A549 (cell line): ENCODE results near the gene RNU6-9. TPM values are rescaled to one million over a fixed set of nuclear protein-coding genes. Genes with fewer than 3 reads are reported as not detected.
"Not testable (repeated sequence)": the region's sequence is repeated elsewhere in the genome, so short reads cannot be mapped to it uniquely, and the experiment has no call there.

Source experiments
- ATAC-seq, 2 experiments: fragments of 200-7000 bp in 1 of 2; fragments of >200 bp in 1 of 2; cut with Nextera tagmentation in 1 of 2; cut with Tn5 transposase in 1 of 2; 3 replicates each; pipeline versions ENCODE4 v1.8.0 to v1.9.1; 2018 to 2020; ENCODE audit warnings: mild to moderate bottlenecking in 1 of 2, moderate library complexity in 1 of 2
- CTCF ChIA-PET: fragments of 300-600 bp; sonication (Branson Sonifier 250); formaldehyde crosslinking; extraction: SDS; loops from one replicate; lab custom pipeline; 2021; ENCODE audit warnings: antibody characterized with exemption, inconsistent platforms; lab: Yijun Ruan, JAX
- POLR2A ChIA-PET: fragments of 350-600 bp; formaldehyde crosslinking; extraction: SDS; loops from one replicate; lab custom pipeline; 2021; ENCODE audit warnings: antibody characterized with exemption, inconsistent platforms; lab: Yijun Ruan, JAX
- DNase-seq, 2 experiments: peaks; one replicate each; pipeline versions ENCODE4 v3.0.0 to v3.0.0-alpha.2; 2011 to 2016; ENCODE audit warnings: low read depth in 1 of 2, low spot score in 1 of 2
- FAIRE-seq: peaks from 2 replicates; lab custom pipeline; 2011; peaks lifted over from hg19 to GRCh38; lab: Jason Lieb, UNC
- H3K27ac ChIP-seq, 2 experiments: fragments of >200 bp; sonication (Bioruptor Twin); formaldehyde crosslinking; 3 replicates each; pipeline ENCODE4 v1.5.1; 2016 to 2017
- H3K4me1 ChIP-seq: fragments of >200 bp; sonication (Bioruptor Twin); formaldehyde crosslinking; 3 replicates; pipeline ENCODE4 v1.6.1; 2016
- H3K4me2 ChIP-seq: fragments of >200 bp; sonication (Bioruptor Twin); formaldehyde crosslinking; 3 replicates; pipeline ENCODE4 v1.6.1; 2016
- H3K4me3 ChIP-seq: fragments of >200 bp; sonication (Bioruptor Twin); formaldehyde crosslinking; 3 replicates; pipeline ENCODE4 v1.5.1; 2016
- H3K9me3 ChIP-seq: fragments of >200 bp; sonication (Bioruptor Twin); formaldehyde crosslinking; 3 replicates; pipeline ENCODE4 v1.6.1; 2016
- BCL3 ChIP-seq: fragments of >200 bp; sonication (Bioruptor Twin); formaldehyde crosslinking; IDR thresholded peaks from 3 replicates; pipeline ENCODE4 v1.6.1; 2016
- CHD2 ChIP-seq: fragments of 150-350 bp; IDR thresholded peaks from 2 replicates; pipeline ENCODE4 v1.6.1; 2014; ENCODE audit warnings: low read length; ENCODE audit not compliant: partially characterized antibody
- EHF ChIP-seq: fragments of 250-450 bp; sonication (Bioruptor Pico); IDR thresholded peaks from 2 replicates; pipeline ENCODE4 v1.5.0; 2020; ENCODE audit warnings: mild to moderate bottlenecking
- FOSB ChIP-seq: fragments of 250-450 bp; sonication (Bioruptor Pico); IDR thresholded peaks from 2 replicates; pipeline ENCODE4 v1.5.0; 2020; ENCODE audit warnings: mild to moderate bottlenecking, moderate library complexity
- HEYL ChIP-seq: fragments of 250-450 bp; sonication (Bioruptor Pico); IDR thresholded peaks from 2 replicates; pipeline ENCODE4 v1.8.0; 2021; ENCODE audit warnings: mild to moderate bottlenecking, moderate library complexity
- HOXA7 ChIP-seq: fragments of 250-450 bp; sonication (Bioruptor Pico); IDR thresholded peaks from 2 replicates; pipeline ENCODE4 v1.5.0; 2020; ENCODE audit warnings: mild to moderate bottlenecking, moderate library complexity
- HOXB13 ChIP-seq: fragments of 250-450 bp; sonication (Bioruptor Pico); IDR thresholded peaks from 2 replicates; pipeline ENCODE4 v1.5.0; 2020; ENCODE audit warnings: low read depth, mild to moderate bottlenecking, moderate library complexity
- JUNB ChIP-seq: fragments of >200 bp; sonication (Bioruptor Twin); formaldehyde crosslinking; IDR thresholded peaks from 2 replicates; pipeline ENCODE4 v1.6.1; 2016
- MAFK ChIP-seq: fragments of 450-650 bp; IDR thresholded peaks from 2 replicates; pipeline ENCODE4 v1.6.1; 2014; ENCODE audit not compliant: partially characterized antibody
- MAX ChIP-seq: IDR thresholded peaks from 2 replicates; pipeline ENCODE4 v1.6.1; 2012
- NPAS2 ChIP-seq: fragments of 250-450 bp; sonication (Bioruptor Pico); IDR thresholded peaks from 2 replicates; pipeline ENCODE4 v1.8.0; 2022; ENCODE audit warnings: mild to moderate bottlenecking, moderate library complexity, borderline replicate concordance
- POLR2AphosphoS2 ChIP-seq: conservative IDR thresholded peaks from 2 replicates; pipeline ENCODE4 v1.6.1; 2012; ENCODE audit warnings: low read length, improper control_type of control experiment, inconsistent platforms
- RAD21 ChIP-seq, 2 experiments: fragments of >200 bp in 1 of 2; sonication (Bioruptor Twin) in 1 of 2; formaldehyde crosslinking in 1 of 2; IDR thresholded peaks in 1 of 2; conservative IDR thresholded peaks in 1 of 2; 2 replicates in 1 of 2; 3 replicates in 1 of 2; pipeline ENCODE4 v1.6.1; 2012 to 2018; ENCODE audit warnings: inconsistent platforms in 1 of 2
- RARB ChIP-seq: fragments of 250-450 bp; sonication (Bioruptor Pico); IDR thresholded peaks from 2 replicates; pipeline ENCODE4 v1.8.0; 2021; ENCODE audit warnings: mild to moderate bottlenecking, moderate library complexity
- RCOR1 ChIP-seq: fragments of 150-350 bp; IDR thresholded peaks from 2 replicates; pipeline ENCODE4 v1.6.1; 2014; ENCODE audit warnings: antibody characterized with exemption, low read length, low read depth
- SREBF2 ChIP-seq: fragments of 450-650 bp; IDR thresholded peaks from 2 replicates; pipeline ENCODE4 v1.6.1; 2014; ENCODE audit warnings: mild to moderate bottlenecking, moderate library complexity
- TFCP2L1 ChIP-seq: fragments of 250-450 bp; sonication (Bioruptor Pico); IDR thresholded peaks from 2 replicates; pipeline ENCODE4 v1.5.0; 2021; ENCODE audit warnings: mild to moderate bottlenecking
- ZC3H11A ChIP-seq: fragments of 450-650 bp; IDR thresholded peaks from 2 replicates; pipeline ENCODE4 v1.6.1; 2014; ENCODE audit warnings: antibody characterized with exemption, mild to moderate bottlenecking
- ZFP36 ChIP-seq: fragments of 450-650 bp; IDR thresholded peaks from 2 replicates; pipeline ENCODE4 v1.6.1; 2014; ENCODE audit warnings: borderline replicate concordance; ENCODE audit not compliant: partially characterized antibody
- WGBS: methylation state at CpG from one replicate; pipeline ENCODE4 v1.1.6; 2017; ENCODE audit errors: missing lambda C conversion rate; 5-methylcytosine and 5-hydroxymethylcytosine counted together
- polyA plus RNA-seq, 4 experiments: library from polyadenylated mRNA; depleted of rRNA in 3 of 4; stranded (reverse); fragments of >200 nt; fragmentation: RNase III in 1 of 4; extraction: RNeasy Plus Mini Kit Qiagen cat#74134 plus additional on column Dnase treatment in 1 of 4; gene quantifications; 2 replicates in 3 of 4; 3 replicates in 1 of 4; pipeline ENCODE4 v1.2.3, GENCODE V29; 2011 to 2017
- TF ChIP-seq, protein P1 (sequence below): fragments of 250-450 bp; sonication (Bioruptor Pico); IDR thresholded peaks from 2 replicates; pipeline ENCODE4 v1.5.0; 2020; ENCODE audit warnings: low read depth, mild to moderate bottlenecking, moderate library complexity

RNU6-9 gene
- polyA plus RNA-seq, 2 of the 4 experiments (the other 2 are of a cell fraction): not detected

DNA sequence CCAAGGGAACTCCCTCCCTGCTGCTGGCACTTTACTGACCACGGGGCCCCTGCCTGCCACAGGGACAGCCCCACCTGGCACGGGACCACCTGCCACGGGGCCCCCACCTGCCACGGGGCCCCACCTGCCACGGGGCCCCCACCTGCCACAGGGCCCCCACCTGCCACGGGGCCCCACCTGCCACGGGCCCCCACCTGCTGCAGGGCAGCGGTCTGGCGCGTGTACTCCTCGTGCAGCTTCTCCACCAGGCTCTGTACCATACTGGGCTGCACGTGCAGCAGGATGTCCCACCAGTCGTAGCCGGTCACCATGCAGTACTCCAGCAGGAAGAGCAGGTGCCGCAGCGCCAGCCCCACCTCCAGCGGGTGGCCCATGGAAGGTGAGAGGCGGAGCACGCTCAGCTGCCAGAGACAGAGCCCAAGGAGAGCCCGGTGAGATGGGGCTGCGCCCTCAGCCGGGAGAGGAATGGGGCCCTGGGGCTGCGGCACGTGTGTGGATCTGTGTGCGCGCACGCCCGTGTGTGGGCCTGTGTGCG lies 16.4 kb upstream of the RNU6-9 start:
- FAIRE-seq: no peak
- no peak for TF ChIP-seq ZFP36
- TF ChIP-seq NPAS2 (CRISPR knock-in tag): no peak
- TF ChIP-seq, protein P1, sequence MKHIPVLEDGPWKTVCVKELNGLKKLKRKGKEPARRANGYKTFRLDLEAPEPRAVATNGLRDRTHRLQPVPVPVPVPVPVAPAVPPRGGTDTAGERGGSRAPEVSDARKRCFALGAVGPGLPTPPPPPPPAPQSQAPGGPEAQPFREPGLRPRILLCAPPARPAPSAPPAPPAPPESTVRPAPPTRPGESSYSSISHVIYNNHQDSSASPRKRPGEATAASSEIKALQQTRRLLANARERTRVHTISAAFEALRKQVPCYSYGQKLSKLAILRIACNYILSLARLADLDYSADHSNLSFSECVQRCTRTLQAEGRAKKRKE (CRISPR knock-in tag): no peak
- TF ChIP-seq MAFK: no peak
- no peak for TF ChIP-seq CHD2
- no peak for TF ChIP-seq HOXA7 (CRISPR knock-in tag)
- TF ChIP-seq, all 56 proteins: peak for 0
- H3K9me3 ChIP-seq: no peaks in the 10 kb centered on the region
- ATAC-seq: no peak
- H3K27ac ChIP-seq: no peak overlapping the region
- ChIA-PET POLR2A (no interaction called here), CTCF (interaction anchor here (1.6 kb wide), 1 partner anchor 21 kb away, joined by 3 read pairs; no protein-coding TSS in a partner anchor)
- no peak for DNase-seq
- H3K4me1 ChIP-seq: peaks cover 14% of the 10 kb centered on the region
- no peak overlapping the region for H3K4me3 ChIP-seq
- WGBS: 84% methylated on average over 13 of the region's 29 CpGs
- H3K4me2 ChIP-seq: no peak overlapping the region

GRCh38 chr19:877992-878660 lies 15.2 kb upstream of the RNU6-9 start:
- POLR2A ChIA-PET: interaction anchor here (0.6 kb wide), 1 partner anchor 55 kb away, joined by 5 read pairs; no protein-coding TSS in a partner anchor
- ATAC-seq, FAIRE-seq, H3K4me1 ChIP-seq, H3K9me3 ChIP-seq, H3K4me2 ChIP-seq, H3K4me3 ChIP-seq, H3K27ac ChIP-seq, DNase-seq: not testable (repeated sequence)
- CTCF ChIA-PET: interaction anchor here (0.9 to 1.8 kb wide), 4 partner anchors 14 to 43 kb away, joined by 3 to 5 read pairs (median 4); partner anchors contain the start of genes MED16 and RNU6-9
- WGBS: 60% methylated on average over 2 of the region's 23 CpGs

- not testable (repeated sequence) for ATAC-seq, H3K4me3 ChIP-seq, DNase-seq, FAIRE-seq, H3K27ac ChIP-seq, H3K9me3 ChIP-seq, H3K4me2 ChIP-seq, H3K4me1 ChIP-seq
- POLR2A ChIA-PET: interaction anchor here (0.6 to 1.2 kb wide), 4 partner anchors 9 to 126 kb away, joined by 3 to 8 read pairs (median 4); partner anchors contain the start of gene MED16
- 70% methylated on average over 16 of the region's 24 CpGs for WGBS
- CTCF ChIA-PET: interaction anchor here (0.9 to 1.8 kb wide), 4 partner anchors 14 to 42 kb away, joined by 3 to 5 read pairs (median 4); partner anchors contain the start of genes MED16 and RNU6-9
Measured at GRCh38 chr19:878751-879561, 14.3 kb upstream of the RNU6-9 start.

DNA sequence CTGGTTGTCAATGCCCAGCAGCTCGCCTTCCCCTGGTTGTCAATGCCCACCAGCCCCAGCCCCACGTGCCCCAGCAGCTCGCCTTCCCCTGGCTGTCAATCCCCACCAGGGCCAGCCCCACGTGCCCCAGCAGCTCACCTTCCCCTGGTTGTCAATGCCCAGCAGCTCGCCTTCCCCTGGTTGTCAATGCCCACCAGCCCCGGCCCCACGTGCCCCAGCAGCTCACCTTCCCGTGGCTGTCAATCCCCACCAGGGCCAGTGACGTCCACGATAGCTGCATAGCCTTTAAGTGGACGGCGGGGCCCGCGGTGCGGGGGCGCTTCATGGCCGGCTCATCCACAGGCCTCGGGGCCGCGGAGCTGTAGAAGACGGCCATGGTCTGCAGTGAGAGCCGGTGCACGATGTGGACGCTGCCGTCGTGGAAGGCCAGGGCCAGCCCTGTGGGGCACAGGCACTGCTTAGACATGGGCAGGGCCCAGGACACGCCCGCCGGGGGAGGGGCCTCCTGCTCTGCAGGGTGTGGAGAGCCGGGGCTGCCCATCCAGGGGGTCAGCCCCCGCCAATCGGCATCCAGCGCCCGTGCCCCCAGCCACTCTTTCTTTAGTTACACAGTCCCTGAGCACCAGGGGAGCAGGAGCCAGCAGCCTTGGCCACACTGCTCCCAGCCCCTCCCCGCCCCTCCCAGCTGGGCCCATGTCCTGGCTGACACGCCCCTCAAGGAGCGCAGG lies 13.4 kb upstream of the RNU6-9 start:
- no peak for DNase-seq
- WGBS: 88% methylated on average over 5 of the region's 37 CpGs
- CTCF ChIA-PET: interaction anchor here (1.5 to 1.8 kb wide), 2 partner anchors 13 to 41 kb away, joined by 4 to 5 read pairs; partner anchors contain the start of genes MED16 and RNU6-9

DNA sequence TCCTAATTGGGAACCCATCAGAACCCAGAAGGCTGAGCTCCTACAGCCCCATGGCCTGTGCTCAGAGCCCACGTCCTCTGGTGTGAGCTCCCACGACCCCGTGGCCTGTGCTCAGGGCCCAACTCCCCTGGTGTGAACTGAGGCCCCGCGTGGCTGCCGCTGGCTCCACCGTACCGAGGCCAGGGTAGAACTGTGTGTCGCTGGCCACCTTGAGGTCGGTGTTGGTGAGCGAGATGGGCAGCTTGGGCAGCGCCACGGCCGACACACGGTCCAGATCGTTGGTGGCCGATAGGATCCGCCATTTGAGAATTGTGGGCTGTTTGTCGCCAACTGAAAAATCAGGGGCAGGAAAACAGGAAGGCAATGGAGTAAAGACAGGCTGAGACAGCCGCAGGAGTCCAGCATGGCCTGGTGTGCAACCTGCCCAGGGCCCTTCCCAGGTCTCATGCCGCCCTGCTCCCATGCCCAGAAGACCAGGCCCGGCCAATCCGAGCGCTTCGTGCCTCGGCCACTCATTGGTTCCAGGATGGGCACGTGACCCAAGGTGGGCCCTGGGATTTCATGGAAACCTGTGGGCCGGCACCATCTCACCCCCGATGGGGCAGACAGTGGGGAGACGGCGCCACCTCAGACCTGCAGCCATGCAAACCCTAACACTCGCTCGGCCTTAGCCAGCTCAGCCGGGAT lies 11.8 kb upstream of the RNU6-9 start:
- Histone ChIP-seq H3K4me2 (no peak overlapping the region), H3K4me1 (no peaks in the 10 kb centered on the region), H3K27ac (no peak overlapping the region), H3K4me3 (no peak overlapping the region), H3K9me3 (no peaks in the 10 kb centered on the region)
- POLR2A ChIA-PET: no interaction called here
- FAIRE-seq (no peak), ATAC-seq (no peak), DNase-seq (no peak)
- CTCF ChIA-PET: no interaction called here
- TF ChIP-seq NPAS2 (CRISPR knock-in tag) (no peak), MAX (no peak), RAD21 (conservative IDR thresholded peaks at IDR 0.05 in 1 of 2, IDR thresholded peaks at IDR 0.05 in 1 of 2) (no peak), SREBF2 (no peak), EHF (CRISPR knock-in tag) (no peak), HEYL (CRISPR knock-in tag) (no peak), BCL3 (no peak), ZC3H11A (no peak), JUNB (no peak), POLR2AphosphoS2 (no peak), RCOR1 (no peak), HOXB13 (CRISPR knock-in tag) (no peak), RARB (CRISPR knock-in tag) (no peak)
- 95% methylated on average over 31 of the region's 34 CpGs for WGBS

More for the DNA sequence above, 13.4 kb upstream of the RNU6-9 start:
- POLR2A ChIA-PET: interaction anchor here (0.6 to 1.2 kb wide), 2 partner anchors 9 to 13 kb away, joined by 3 to 8 read pairs; partner anchors contain the start of gene MED16
- FAIRE-seq (no peak), ATAC-seq (peak in 1 of 2 experiments; percentile 34; a peak in 2 of 6 replicates)
- Histone ChIP-seq H3K27ac (no peak overlapping the region), H3K9me3 (no peaks in the 10 kb centered on the region), H3K4me2 (no peak overlapping the region), H3K4me1 (no peaks in the 10 kb centered on the region), H3K4me3 (no peak overlapping the region)
- TF ChIP-seq TFCP2L1 (CRISPR knock-in tag) (no peak), FOSB (no peak)
